Adrenal gland (tissue), 12 donors: ENCODE measurements around the gene PSME1. TPM values are rescaled to one million over a fixed set of nuclear protein-coding genes. Genes with fewer than 3 reads are reported as not detected.

Experiments
- DNase-seq, 7 donors: peaks; one replicate each; pipeline ENCODE4 v3.0.0-alpha.2; 2019 to 2020
- H3K27ac ChIP-seq, 5 donors: fragments of 200-600 bp; sonication (generic) in 4 of 5; 1 replicate in 3 of 5; 2 replicates in 2 of 5; pipeline versions ENCODE4 v1.5.1 to v1.8.0; 2016 to 2020; ENCODE audit warnings: mild to moderate bottlenecking in 1 of 5
- H3K27me3 ChIP-seq: fragments of 200-600 bp; 2 replicates; pipeline ENCODE4 v1.8.0; 2021
- H3K36me3 ChIP-seq, 2 donors: fragments of 200-600 bp; replicated peaks in 1 of 2; 1 replicate in 1 of 2; 2 replicates in 1 of 2; pipeline versions ENCODE4 v1.5.1 to v1.8.0; 2018 to 2022
- H3K4me1 ChIP-seq, 2 donors: fragments of 200-600 bp; replicated peaks in 1 of 2; 1 replicate in 1 of 2; 2 replicates in 1 of 2; pipeline versions ENCODE4 v1.5.1 to v1.8.0; 2018 to 2021
- H3K4me3 ChIP-seq, 4 donors: fragments of 200-600 bp; sonication (generic) in 3 of 4; one replicate each; pipeline ENCODE4 v1.5.1; 2016 to 2018
- H3K9me3 ChIP-seq, 3 donors: fragments of 200-600 bp; sonication (generic) in 1 of 3; replicated peaks in 1 of 3; 1 replicate in 2 of 3; 2 replicates in 1 of 3; pipeline versions ENCODE4 v1.5.1 to v1.8.0; 2016 to 2021
- CTCF ChIP-seq, 6 experiments: fragments of 450-650 bp in 4 of 6; fragments of 200-600 bp in 2 of 6; sonication (generic) in 1 of 6; IDR thresholded peaks; 1 replicate in 5 of 6; 2 replicates in 1 of 6; pipeline versions ENCODE4 v1.5.1 to v1.8.0; 2016 to 2021; ENCODE audit warnings: antibody characterized with exemption in 6 of 6, mild to moderate bottlenecking in 2 of 6, moderate library complexity in 1 of 6
- POLR2A ChIP-seq, 2 donors: fragments of 450-650 bp; IDR thresholded peaks; one replicate each; pipeline ENCODE4 v1.6.1; 2017; ENCODE audit warnings: antibody characterized with exemption in 2 of 2, mild to moderate bottlenecking in 2 of 2, moderate library complexity in 1 of 2
- WGBS, 4 donors: extraction: QIAGEN DNeasy Blood & Tissue Kit in 2 of 4; methylation state at CpG; one replicate each; pipeline versions ENCODE4 v1.1.5 to v1.1.7; 2013 to 2017; 5-methylcytosine and 5-hydroxymethylcytosine counted together
- intact Hi-C, 2 donors: fragments of 100-400 bp; cut with DNase I; formaldehyde crosslinking; loops; one replicate each; pipeline versions ENCODE4 v1.14.1 to v1.15.0; 2022 to 2023
- polyA plus RNA-seq, 3 donors: library from polyadenylated mRNA; stranded (reverse); fragments of 200-250 nt in 2 of 3; fragments of 350-450 nt in 1 of 3; fragmentation: Illumina TruSeq in 1 of 3; extraction: RNeasy Lipid Tissue Mini Kit (QIAGEN cat#74804) in 1 of 3; gene quantifications; one replicate each; pipeline ENCODE4 v1.2.3, GENCODE V29; 2013 to 2014
- total RNA-seq, 9 donors: library from RNA; depleted of rRNA in 4 of 9; stranded (reverse); fragments of >200 nt in 4 of 9; fragments of 120-200 nt in 1 of 9; fragmentation: NEBNext Ultra II Directional in 1 of 9; extraction: Animal tissue kit (Norgen Biotek cat#: 25700) in 1 of 9; gene quantifications; one replicate each; pipeline versions ENCODE4 v1.1.0 to v1.2.4, GENCODE V29; 2013 to 2023
- donor health status: healthy with polysubstance abuse.
- donor health status: Bipolar disorder and iron deficiency.
- donor health status: DM: yes; HTN: yes; CAD: no.
- donor health status: DM: no; HTN: no; CAD: no.
- donor health status: DM: no; HTN: no; CAD: no.
- donor health status: DM: yes; HTN: yes; CAD: no.

PSME1 gene
- total and polyA plus RNA-seq, 12 donors: 205 to 386 (median 283) TPM

GRCh38 chr14:24093901-24094840 lies 41.8 kb upstream of the PSME1 start, which contains the start of gene PCK2:
TSS of gene PCK2 (plus strand) at chr14:24094311. CDS start at chr14:24094406, 95 bp downstream.
- Histone ChIP-seq H3K9me3 (no peaks in the 10 kb centered on the region), H3K36me3 (peaks cover 0 to 11% of the 10 kb centered on the region in 2 donors), H3K27me3 (no peaks in the 10 kb centered on the region), H3K27ac (peak within 1 kb of the TSS; percentile 55 to 91 (median 89)), H3K4me3 (peak within 1 kb of the TSS; percentile 72 to 96 (median 84)), H3K4me1 (peaks cover 4 to 21% of the 10 kb centered on the region in 2 donors)
- intact Hi-C loops: loop anchor here (5.0 kb wide), 1 partner anchor 37 kb away; no protein-coding TSS in a partner anchor
- TF ChIP-seq POLR2A (IDR thresholded peaks at IDR 0.05): peak; percentile 46 to 64
- TF ChIP-seq CTCF (IDR thresholded peaks at IDR 0.05): peak in 3 of 6 experiments; percentile 8 to 25 (median 14)
- 0 to 1% (median 1%) methylated on average over 29 to 68 of the region's 68 CpGs for whole genome bisulfite sequencing, 4 donors
- DNase-seq: peak; percentile 86 to 97 (median 95)

GRCh38 chr14:24094841-24095270 lies 41.1 kb upstream of the PSME1 start:
- intact Hi-C loops: loop anchor here (5.0 kb wide), 1 partner anchor 38 kb away; no protein-coding TSS in a partner anchor
- peaks cover 0 to 11% of the 10 kb centered on the region in 2 donors for H3K36me3 ChIP-seq
- DNase-seq: no peak

GRCh38 chr14:24095271-24096068 lies 40.5 kb upstream of the PSME1 start:
- 49 to 67% (median 59%) methylated on average over 11 to 12 of the region's 12 CpGs for WGBS, 4 donors

More at GRCh38 chr14:24094841-24095270, 41.1 kb upstream of the PSME1 start:
- peak overlapping the region in 3 of 4 donors; percentile 82 to 96 (median 85) for H3K4me3 ChIP-seq
- WGBS, 4 donors: 18 to 45% (median 26%) methylated on average over 6 to 14 of the region's 14 CpGs
- no peaks in the 10 kb centered on the region for H3K9me3 ChIP-seq
- H3K27ac ChIP-seq: peak overlapping the region; percentile 55 to 91 (median 89)
- no peak for TF ChIP-seq POLR2A (IDR thresholded peaks at IDR 0.05)
- TF ChIP-seq CTCF (IDR thresholded peaks at IDR 0.05): no peak
- H3K27me3 ChIP-seq: no peaks in the 10 kb centered on the region
- H3K4me1 ChIP-seq: peaks cover 4 to 21% of the 10 kb centered on the region in 2 donors

More at GRCh38 chr14:24095271-24096068, 40.5 kb upstream of the PSME1 start:
- intact Hi-C loops: no loop called here
- Histone ChIP-seq H3K36me3 (peaks cover 0 to 11% of the 10 kb centered on the region in 2 donors), H3K27ac (peak overlapping the region in 4 of 5 donors; percentile 83 to 91 (median 90)), H3K4me3 (peak overlapping the region in 1 of 4 donors; percentile 82), H3K27me3 (no peaks in the 10 kb centered on the region), H3K4me1 (peaks cover 4 to 21% of the 10 kb centered on the region in 2 donors), H3K9me3 (no peaks in the 10 kb centered on the region)
- TF ChIP-seq CTCF (IDR thresholded peaks at IDR 0.05): no peak
- TF ChIP-seq POLR2A (IDR thresholded peaks at IDR 0.05): no peak
- peak in 4 of 7 donors; percentile 30 to 72 (median 45) for DNase-seq
